Spleen (tissue), 11 donors: ENCODE data around the gene TRIM47. TPM values are rescaled to one million over a fixed set of nuclear protein-coding genes. Genes with fewer than 3 reads are reported as not detected.
A peak's percentile ranks its signal among the peaks of the same experiment; 100 is the strongest.
"Not testable (repeated sequence)": the region's sequence is repeated elsewhere in the genome, so short reads cannot be mapped to it uniquely, and the experiment has no call there.

Experiments used
- DNase-seq: peaks from one replicate; pipeline ENCODE4 v3.0.0-alpha.2; 2020
- H3K27ac ChIP-seq, 8 donors: fragments of 200-600 bp; sonication (generic) in 7 of 8; 1 replicate in 4 of 8; 2 replicates in 4 of 8; pipeline versions ENCODE4 v1.5.0 to v1.8.0; 2016 to 2021; ENCODE audit warnings: inconsistent platforms in 4 of 8, mild to moderate bottlenecking in 4 of 8, moderate library complexity in 1 of 8
- H3K27me3 ChIP-seq, 7 donors: fragments of 200-600 bp; sonication (generic) in 6 of 7; replicated peaks in 1 of 7; 1 replicate in 4 of 7; 2 replicates in 3 of 7; pipeline versions ENCODE4 v1.5.0 to v1.8.0; 2016 to 2021; ENCODE audit warnings: inconsistent platforms in 3 of 7, mild to moderate bottlenecking in 1 of 7
- H3K36me3 ChIP-seq, 6 donors: fragments of 200-600 bp; sonication (generic) in 5 of 6; 1 replicate in 4 of 6; 2 replicates in 2 of 6; pipeline versions ENCODE4 v1.5.0 to v1.8.0; 2016 to 2021; ENCODE audit warnings: inconsistent platforms in 2 of 6
- H3K4me1 ChIP-seq, 6 donors: fragments of 200-600 bp; sonication (generic) in 5 of 6; 1 replicate in 3 of 6; 2 replicates in 3 of 6; pipeline versions ENCODE4 v1.5.0 to v1.8.0; 2016 to 2021; ENCODE audit warnings: inconsistent platforms in 3 of 6
- H3K4me3 ChIP-seq, 8 donors: fragments of 200-600 bp; sonication (generic) in 7 of 8; 1 replicate in 4 of 8; 2 replicates in 4 of 8; pipeline versions ENCODE4 v1.5.0 to v1.8.0; 2016 to 2021; ENCODE audit warnings: inconsistent platforms in 4 of 8, mild to moderate bottlenecking in 4 of 8, moderate library complexity in 2 of 8
- H3K9me3 ChIP-seq, 8 donors: fragments of 200-600 bp; sonication (generic) in 7 of 8; 1 replicate in 4 of 8; 2 replicates in 4 of 8; pipeline versions ENCODE4 v1.5.0 to v1.8.0; 2016 to 2021; ENCODE audit warnings: inconsistent platforms in 4 of 8
- CTCF ChIP-seq, 11 experiments: fragments of 200-600 bp in 7 of 11; fragments of 450-650 bp in 4 of 11; sonication (generic) in 4 of 11; IDR thresholded peaks in 8 of 11; conservative IDR thresholded peaks in 3 of 11; 1 replicate in 7 of 11; 2 replicates in 4 of 11; pipeline versions ENCODE4 v1.4.0 to v1.8.0; 2016 to 2021; ENCODE audit warnings: antibody characterized with exemption in 11 of 11, inconsistent platforms in 4 of 11, mild to moderate bottlenecking in 1 of 11
- POLR2A ChIP-seq, 3 donors: fragments of 450-650 bp; IDR thresholded peaks; one replicate each; pipeline ENCODE4 v1.5.1; 2017; ENCODE audit warnings: antibody characterized with exemption in 3 of 3, mild to moderate bottlenecking in 1 of 3
- POLR2AphosphoS5 ChIP-seq, 3 donors: sonication (generic); formaldehyde crosslinking; IDR thresholded peaks; one replicate each; pipeline ENCODE4 v1.5.1; 2017; ENCODE audit warnings: antibody characterized with exemption in 3 of 3
- WGBS, 5 donors: extraction: QIAGEN DNeasy Blood & Tissue Kit in 3 of 5; methylation state at CpG; one replicate each; pipeline versions ENCODE4 v1.1.5 to v1.1.7; 2013 to 2018; 5-methylcytosine and 5-hydroxymethylcytosine counted together
- intact Hi-C: fragments of 100-400 bp; cut with DNase I; formaldehyde crosslinking; loops from one replicate; pipeline ENCODE4 v1.15.0; 2023; ENCODE audit warnings: low total_unique reads
- polyA plus RNA-seq, 3 donors: library from polyadenylated mRNA; stranded (reverse); fragments of 200-250 nt; gene quantifications; one replicate each; pipeline ENCODE4 v1.2.1, GENCODE V29; 2013
- total RNA-seq, 7 donors: library from RNA; depleted of rRNA in 3 of 7; stranded (reverse); fragments of >200 nt in 3 of 7; fragmentation: NEBNext Ultra II Directional in 4 of 7; extraction: Animal tissue kit (Norgen Biotek cat#: 25700) in 4 of 7; gene quantifications; one replicate each; pipeline versions ENCODE4 v1.1.0 to v1.2.1, GENCODE V29; 2016 to 2021
- donor health status: healthy with polysubstance abuse.
- donor health status: DM: no; HTN: no; CAD: no; lungs with moderate emphysema.
- donor health status: DM: no; HTN: no; CAD: no.
- donor health status: Bipolar disorder and iron deficiency.
- donor health status: healthy.
- donor health status: DM: no; HTN: no; CAD: no.
- donor health status: DM: yes; HTN: yes; CAD: no.

TRIM47 gene
- total and polyA plus RNA-seq, 10 donors: 28.1 to 73.8 (median 38.3) TPM

GRCh38 chr17:75891022-75891604, 12.7 kb upstream of the TRIM47 start:
- no peak overlapping the region for H3K27ac ChIP-seq
- peak; percentile 72 for DNase-seq
- intact Hi-C loops: no loop called here
- H3K27me3 ChIP-seq: no peaks in the 10 kb centered on the region
- 94 to 99% (median 94%) methylated on average over 20 to 31 of the region's 31 CpGs for WGBS, 5 donors
- H3K36me3 ChIP-seq: peaks cover 0 to 48% (median 29%) of the 10 kb centered on the region in 6 donors
- H3K4me3 ChIP-seq: no peak overlapping the region
- H3K9me3 ChIP-seq: no peaks in the 10 kb centered on the region
- TF ChIP-seq CTCF (IDR thresholded peaks at IDR 0.05 in 8 of 11, conservative IDR thresholded peaks at IDR 0.05 in 3 of 11) (no peak), POLR2A (IDR thresholded peaks at IDR 0.05) (no peak), POLR2AphosphoS5 (IDR thresholded peaks at IDR 0.05) (no peak)
- H3K4me1 ChIP-seq: peaks cover 14 to 42% (median 25%) of the 10 kb centered on the region in 6 donors

- intact Hi-C loops: no loop called here
- WGBS, 5 donors: 72 to 84% (median 76%) methylated on average over 6 of the region's 6 CpGs
- Histone ChIP-seq H3K27ac (no peak overlapping the region), H3K4me3 (no peak overlapping the region), H3K27me3 (no peaks in the 10 kb centered on the region), H3K9me3 (no peaks in the 10 kb centered on the region), H3K4me1 (peaks cover 0 to 38% (median 12%) of the 10 kb centered on the region in 6 donors), H3K36me3 (peaks cover 0 to 48% (median 29%) of the 10 kb centered on the region in 6 donors)
- DNase-seq: no peak
- TF ChIP-seq CTCF (IDR thresholded peaks at IDR 0.05 in 8 of 11, conservative IDR thresholded peaks at IDR 0.05 in 3 of 11) (no peak), POLR2AphosphoS5 (IDR thresholded peaks at IDR 0.05) (peak in 2 of 3 donors; percentile 11 to 27)
Observed at GRCh38 chr17:75889454-75889853, 11.1 kb upstream of the TRIM47 start.

- H3K27ac ChIP-seq: no peak overlapping the region
- no peaks in the 10 kb centered on the region for H3K27me3 ChIP-seq
- no peak overlapping the region for H3K4me3 ChIP-seq
- H3K4me1 ChIP-seq: peaks cover 0 to 28% (median 2%) of the 10 kb centered on the region in 6 donors
- no peak for DNase-seq
- WGBS, 5 donors: 77 to 93% (median 83%) methylated on average over 6 of the region's 6 CpGs
- TF ChIP-seq POLR2A (IDR thresholded peaks at IDR 0.05): no peak
- peak in 2 of 3 donors; percentile 28 to 42 for TF ChIP-seq POLR2AphosphoS5 (IDR thresholded peaks at IDR 0.05)
- intact Hi-C loops: no loop called here
- H3K9me3 ChIP-seq: no peaks in the 10 kb centered on the region
- H3K36me3 ChIP-seq: peaks cover 0 to 48% (median 29%) of the 10 kb centered on the region in 6 donors
Observed at GRCh38 chr17:75888484-75888883, 10.1 kb upstream of the TRIM47 start.

GRCh38 chr17:75885860-75886259, 7.5 kb upstream of the TRIM47 start:
- H3K27ac ChIP-seq, H3K9me3 ChIP-seq, H3K4me3 ChIP-seq, DNase-seq, intact Hi-C loops, H3K27me3 ChIP-seq: not testable (repeated sequence)
- H3K36me3 ChIP-seq: peaks cover 0 to 26% (median 15%) of the 10 kb centered on the region in 6 donors
- 85 to 90% (median 87%) methylated on average over 9 of the region's 9 CpGs for WGBS, 5 donors
- H3K4me1 ChIP-seq: peaks cover 0 to 12% (median 0%) of the 10 kb centered on the region in 6 donors

GRCh38 chr17:75885431-75885830, 7.0 kb upstream of the TRIM47 start:
- Histone ChIP-seq H3K27me3 (no peaks in the 10 kb centered on the region), H3K27ac (no peak overlapping the region), H3K36me3 (peaks cover 0 to 21% (median 11%) of the 10 kb centered on the region in 6 donors), H3K9me3 (no peaks in the 10 kb centered on the region), H3K4me3 (no peak overlapping the region), H3K4me1 (peaks cover 0 to 12% (median 0%) of the 10 kb centered on the region in 6 donors)
- TF ChIP-seq POLR2A (IDR thresholded peaks at IDR 0.05) (no peak), POLR2AphosphoS5 (IDR thresholded peaks at IDR 0.05) (no peak), CTCF (IDR thresholded peaks at IDR 0.05 in 8 of 11, conservative IDR thresholded peaks at IDR 0.05 in 3 of 11) (no peak)
- 49 to 66% (median 54%) methylated on average over 8 of the region's 8 CpGs for WGBS, 5 donors
- intact Hi-C loops: no loop called here
- no peak for DNase-seq
